GM18951 (cell line): ENCODE data around the gene IMMP2L.

Experiments
- POLR2A ChIP-seq: IDR thresholded peaks from 4 replicates; pipeline ENCODE4 v1.6.1; 2011; ENCODE audit warnings: mild to moderate bottlenecking; ENCODE audit not compliant: insufficient read length, insufficient read depth; ENCODE audit errors: extremely low read depth
- in situ Hi-C: fragments of 300-500 bp; cut with MboI; formaldehyde crosslinking; loops from one replicate; pipeline ENCODE4 v1.12.0; 2022; ENCODE audit warnings: low sequenced_read_pairs, mixed read lengths, inconsistent platforms; ENCODE audit not compliant: unreplicated experiment

The IMMP2L gene

GRCh38 chr7:110625294-110625693 lies 937.0 kb downstream of the IMMP2L start:
- in situ Hi-C loops = no loop called here
- no peak for TF ChIP-seq POLR2A

GRCh38 chr7:110623436-110623835 lies 938.9 kb downstream of the IMMP2L start:
- in situ Hi-C loops = no loop called here
- no peak for TF ChIP-seq POLR2A

- no peak for TF ChIP-seq POLR2A
- in situ Hi-C loops = no loop called here
These were observed 941.0 kb downstream of the IMMP2L start for GRCh38 chr7:110621289-110621688.

GRCh38 chr7:110620110-110620735 lies 942.1 kb downstream of the IMMP2L start:
- in situ Hi-C loops = no loop called here
- no peak for TF ChIP-seq POLR2A
